22Rv1 (cell line): Measurements from ENCODE around the gene EHMT1.

Source experiments
- ZFX ChIP-seq: fragments of 450-650 bp; IDR thresholded peaks from 2 replicates; pipeline ENCODE4 v1.6.1; 2017; ENCODE audit warnings: antibody characterized with exemption, borderline replicate concordance
- TF ChIP-seq, protein P1 (sequence below): fragments of 450-650 bp; IDR thresholded peaks from 2 replicates; pipeline ENCODE4 v1.5.1; 2017; ENCODE audit warnings: mild to moderate bottlenecking

DNA sequence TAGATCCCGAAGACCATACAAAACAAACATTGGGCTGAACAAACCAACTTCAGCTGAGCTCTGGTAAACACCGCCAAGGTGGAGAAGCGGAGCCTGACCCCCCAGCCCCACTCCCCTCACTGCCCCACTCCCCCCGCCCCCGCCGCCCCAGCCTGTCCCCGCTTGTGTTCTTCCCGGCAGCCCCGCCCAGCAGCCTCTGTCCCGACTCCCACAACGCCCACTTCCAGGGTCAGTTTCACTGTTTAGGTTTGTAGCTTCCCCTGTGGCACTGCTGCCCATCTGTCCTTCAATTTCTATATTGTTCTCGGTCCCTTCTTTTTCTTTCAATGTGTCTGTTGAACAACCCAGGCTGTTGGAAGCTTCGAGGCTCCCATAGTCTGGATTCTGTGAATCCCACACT is 146.7 kb downstream of the EHMT1 start:
- TF ChIP-seq, protein P1, sequence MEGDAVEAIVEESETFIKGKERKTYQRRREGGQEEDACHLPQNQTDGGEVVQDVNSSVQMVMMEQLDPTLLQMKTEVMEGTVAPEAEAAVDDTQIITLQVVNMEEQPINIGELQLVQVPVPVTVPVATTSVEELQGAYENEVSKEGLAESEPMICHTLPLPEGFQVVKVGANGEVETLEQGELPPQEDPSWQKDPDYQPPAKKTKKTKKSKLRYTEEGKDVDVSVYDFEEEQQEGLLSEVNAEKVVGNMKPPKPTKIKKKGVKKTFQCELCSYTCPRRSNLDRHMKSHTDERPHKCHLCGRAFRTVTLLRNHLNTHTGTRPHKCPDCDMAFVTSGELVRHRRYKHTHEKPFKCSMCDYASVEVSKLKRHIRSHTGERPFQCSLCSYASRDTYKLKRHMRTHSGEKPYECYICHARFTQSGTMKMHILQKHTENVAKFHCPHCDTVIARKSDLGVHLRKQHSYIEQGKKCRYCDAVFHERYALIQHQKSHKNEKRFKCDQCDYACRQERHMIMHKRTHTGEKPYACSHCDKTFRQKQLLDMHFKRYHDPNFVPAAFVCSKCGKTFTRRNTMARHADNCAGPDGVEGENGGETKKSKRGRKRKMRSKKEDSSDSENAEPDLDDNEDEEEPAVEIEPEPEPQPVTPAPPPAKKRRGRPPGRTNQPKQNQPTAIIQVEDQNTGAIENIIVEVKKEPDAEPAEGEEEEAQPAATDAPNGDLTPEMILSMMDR, result no peak
- TF ChIP-seq ZFX, result no peak
